Suppressor macrophage treated with lipopolysaccharide for 1 hour (primary cell): Measurements from ENCODE around the gene KLHL29.
A peak's percentile ranks its signal among the peaks of the same experiment; 100 is the strongest.
"Not testable (repeated sequence)": the region's sequence is repeated elsewhere in the genome, so short reads cannot be mapped to it uniquely, and the experiment has no call there.

Source experiments
- DNase-seq, 3 donors: peaks; one replicate each; pipeline ENCODE4 v3.0.0-alpha.2; 2020 to 2022

KLHL29 gene

DNA sequence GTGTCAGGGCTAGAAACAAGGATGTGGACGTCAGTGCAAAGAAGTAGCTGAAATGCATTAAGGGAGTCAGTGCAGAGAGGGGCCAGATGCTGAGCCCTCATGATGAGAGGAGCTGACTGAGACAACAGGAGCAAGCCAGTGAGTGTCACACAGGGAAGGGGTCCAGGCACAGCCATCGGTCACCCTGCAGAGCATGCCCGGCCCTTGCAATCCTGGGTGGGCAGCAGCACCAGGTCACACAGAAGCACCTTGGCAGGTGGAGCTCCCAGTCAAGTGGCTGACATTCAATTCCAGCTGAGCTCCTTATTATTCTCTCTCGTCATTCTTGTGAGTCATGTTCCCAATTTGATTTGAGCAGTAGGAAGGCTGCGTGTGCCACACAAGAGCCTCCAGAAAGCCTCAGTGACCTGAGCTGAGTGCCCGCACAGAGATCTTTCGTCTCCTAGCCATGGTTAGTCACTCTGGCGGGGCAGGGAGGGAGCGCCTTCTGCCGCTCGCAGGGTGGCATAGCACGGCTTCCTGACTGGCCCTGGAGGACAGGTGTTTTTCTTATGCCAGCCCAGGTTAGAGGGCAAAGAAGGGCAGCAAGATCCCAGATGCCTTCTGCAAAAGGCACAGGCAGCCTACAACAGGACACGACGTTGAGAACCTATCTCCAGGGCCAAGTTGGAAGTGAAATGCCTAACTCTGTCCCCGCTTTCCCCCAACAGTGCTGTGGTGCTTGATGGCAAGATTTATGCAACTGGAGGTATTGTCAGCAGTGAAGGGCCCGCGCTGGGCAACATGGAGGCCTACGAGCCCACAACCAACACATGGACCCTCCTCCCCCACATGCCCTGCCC, 321.0 kb downstream of the KLHL29 start:
- DNase-seq = no peak

DNA sequence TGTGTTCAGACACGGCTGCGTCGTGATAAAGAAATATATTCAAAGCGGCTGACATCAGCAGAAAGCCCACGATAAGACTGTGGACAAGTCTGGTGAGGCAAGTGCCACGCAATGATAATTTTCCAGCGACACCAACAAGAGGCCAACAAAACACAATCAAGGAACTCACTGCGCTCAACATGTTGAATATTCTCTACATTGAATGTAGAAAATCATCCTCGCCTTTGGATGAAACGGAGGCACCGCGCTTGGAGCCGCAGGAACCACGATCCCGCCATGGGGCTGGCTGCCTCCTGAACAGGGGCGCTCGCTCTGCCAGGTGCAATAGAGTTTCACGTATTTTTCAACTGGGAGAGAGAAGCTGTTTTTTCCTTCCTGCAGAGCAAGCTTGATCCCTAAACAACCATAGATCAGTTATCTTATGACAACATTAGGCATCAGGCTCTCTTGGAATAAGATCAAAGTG, 321.7 kb downstream of the KLHL29 start:
- no peak for DNase-seq

DNA sequence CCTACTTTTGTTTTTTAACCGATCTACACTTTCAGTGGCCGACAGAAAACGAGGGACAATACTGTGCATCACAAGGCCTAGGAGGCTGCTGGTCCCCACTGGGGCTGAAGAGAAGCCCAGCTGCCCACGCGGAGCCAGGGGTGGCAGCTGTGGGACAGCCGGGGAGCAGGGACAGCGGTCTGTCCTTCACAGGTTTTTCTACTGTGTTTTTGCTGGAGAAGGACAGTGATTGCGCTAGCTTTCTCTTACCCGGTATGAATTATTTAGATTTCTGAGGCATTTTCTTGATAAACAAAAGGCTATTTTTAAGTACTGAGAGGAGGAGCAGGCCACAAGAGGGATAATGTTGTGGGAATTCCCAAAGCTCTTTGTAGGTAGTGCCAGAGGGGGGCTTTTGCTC, 322.1 kb downstream of the KLHL29 start:
- DNase-seq = no peak

DNA sequence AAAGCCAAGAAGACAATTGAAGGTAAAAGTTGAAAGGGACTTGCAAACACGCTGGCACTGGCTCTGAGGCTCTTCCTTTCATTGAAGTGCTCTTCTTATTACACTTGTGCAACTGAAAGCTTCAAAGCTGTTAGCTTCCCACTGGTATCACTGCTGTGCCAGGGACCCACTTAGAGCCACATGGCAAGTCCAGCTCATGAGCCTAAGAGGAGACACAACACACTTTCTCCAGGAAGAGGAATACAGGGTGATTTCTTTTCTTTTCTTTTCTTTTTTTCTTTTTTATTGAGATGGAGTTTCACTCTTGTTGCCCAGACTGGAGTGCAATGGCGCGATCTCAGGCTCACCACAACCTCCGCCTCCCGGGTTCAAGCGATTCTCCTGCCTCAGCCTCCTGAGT, 323.8 kb downstream of the KLHL29 start:
- DNase-seq = no peak

DNA sequence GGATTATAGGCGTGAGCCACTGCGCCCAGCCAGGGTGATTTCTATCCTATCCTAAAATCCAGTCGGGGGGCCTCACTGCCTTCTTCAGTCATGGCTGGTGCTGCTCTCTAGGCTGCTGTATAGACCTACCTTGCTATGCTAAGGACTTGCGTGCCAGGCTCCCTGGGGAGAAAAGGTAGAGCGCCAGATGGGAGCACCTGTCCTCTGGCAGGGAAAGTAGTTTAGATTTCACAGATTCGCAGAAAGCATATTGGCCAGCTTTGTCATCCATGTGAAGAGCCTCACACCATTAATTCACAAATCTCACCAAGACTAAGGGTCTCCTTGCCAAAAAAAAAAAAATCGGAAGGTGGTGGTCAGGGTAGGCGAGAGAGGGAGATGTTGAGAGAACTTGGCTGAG, 324.3 kb downstream of the KLHL29 start:
- DNase-seq = no peak

DNA sequence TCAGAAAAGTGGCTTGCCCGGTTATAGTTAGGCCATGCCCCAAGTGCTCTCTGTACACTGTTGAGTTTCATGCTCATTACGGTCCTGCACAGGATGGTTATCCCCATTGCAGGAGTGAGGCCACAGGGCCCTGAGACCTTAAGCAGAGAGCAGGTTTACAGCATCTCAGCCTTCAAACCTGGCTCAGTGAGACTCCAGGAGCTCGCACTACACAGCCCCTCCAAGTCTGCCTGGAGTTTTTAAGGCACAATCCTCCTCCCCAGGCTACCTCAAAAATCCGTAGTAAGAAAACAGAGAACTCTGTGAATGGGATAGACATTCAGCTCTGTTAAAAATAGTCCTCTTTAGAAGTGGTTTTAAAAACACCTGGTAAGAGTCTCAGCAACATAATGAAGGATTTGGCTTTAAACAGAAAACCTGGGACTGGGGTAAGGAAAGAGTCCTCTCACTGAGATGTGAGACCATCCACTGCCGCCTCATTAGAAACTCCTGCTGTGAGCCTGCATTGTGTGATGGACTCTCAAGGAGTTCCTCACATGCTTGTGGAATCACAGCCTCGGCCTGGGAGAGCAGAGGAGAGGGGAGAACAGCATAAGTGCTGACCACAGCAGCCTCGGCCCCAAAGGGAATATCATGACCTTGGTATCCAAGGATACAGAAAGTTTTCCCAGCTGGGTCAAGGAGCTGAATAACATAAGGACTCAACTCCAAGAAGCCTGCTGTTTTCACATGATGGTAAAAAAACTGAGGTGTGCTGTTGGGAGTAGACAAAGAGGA, 327.2 kb downstream of the KLHL29 start:
- DNase-seq = no peak

DNA sequence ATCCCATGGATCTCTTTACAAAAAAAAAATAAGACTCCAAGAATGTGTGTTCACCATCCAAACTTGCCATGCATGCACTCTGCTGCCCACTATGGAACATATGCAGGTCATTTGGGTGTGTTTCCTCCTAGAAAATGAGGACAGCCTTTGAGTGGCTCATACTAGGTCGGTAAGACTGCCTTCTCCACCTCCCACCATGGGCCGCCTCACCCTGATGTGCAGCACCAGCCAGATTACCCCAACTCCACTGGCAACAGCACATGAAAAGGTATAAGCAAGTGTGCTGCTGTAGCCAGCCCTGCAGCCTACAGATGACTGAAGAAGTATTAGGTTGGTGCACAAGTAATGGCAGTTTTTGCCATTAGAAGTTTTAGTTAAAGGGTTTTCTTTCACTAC, 327.8 kb downstream of the KLHL29 start:
- no peak for DNase-seq

DNA sequence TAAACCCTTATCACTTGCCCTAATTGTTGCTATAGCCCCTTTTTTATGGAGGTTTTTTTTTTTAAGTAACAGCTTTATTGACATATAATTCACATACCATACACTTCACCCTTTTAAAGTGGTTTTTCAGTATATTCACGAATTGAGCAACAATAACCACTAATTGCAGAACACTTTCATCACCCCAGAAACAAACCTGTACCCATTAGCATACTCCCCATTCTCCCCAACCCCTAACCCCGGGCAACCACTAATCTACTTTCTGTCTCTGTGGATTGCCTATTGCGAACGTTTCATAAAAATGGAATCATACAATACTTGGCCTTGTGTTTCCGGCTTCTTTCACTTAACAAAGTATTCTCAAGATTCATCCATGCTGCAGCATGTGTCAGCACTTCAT, 328.4 kb downstream of the KLHL29 start:
- DNase-seq = no peak

DNA sequence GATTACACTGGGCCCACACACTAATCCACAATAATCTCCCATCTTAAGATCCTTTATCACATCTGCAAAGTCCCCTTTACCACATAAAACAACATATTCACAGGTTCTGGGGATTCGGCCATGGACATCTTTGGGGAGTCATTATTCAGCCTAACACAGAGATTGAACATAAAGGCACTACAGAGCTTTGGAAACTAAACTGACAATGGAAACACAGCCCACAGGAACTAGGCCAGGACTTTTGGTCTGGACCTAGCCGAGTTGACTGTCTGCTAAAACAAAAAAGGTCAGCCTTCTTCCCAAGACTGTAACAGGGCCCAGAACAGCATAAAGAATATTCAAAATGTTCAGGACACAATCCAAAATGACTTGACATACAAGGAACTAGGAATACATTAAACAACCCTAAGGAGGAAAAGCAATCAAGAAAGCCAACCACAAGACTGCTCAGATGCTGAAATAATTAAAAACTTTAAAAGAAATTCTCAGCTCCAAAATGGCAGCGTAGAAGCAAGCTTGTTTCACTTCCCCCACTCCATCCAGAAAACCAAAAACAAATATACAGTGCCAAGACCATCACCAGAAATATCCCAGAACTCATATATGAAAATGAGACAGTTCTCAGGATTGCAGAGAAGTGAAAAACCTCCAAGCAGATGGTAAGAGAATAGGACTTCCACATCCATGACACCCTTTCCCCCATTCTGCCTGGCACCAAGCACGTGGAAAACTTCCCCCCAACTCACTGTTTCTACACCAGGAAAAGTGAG, 334.1 kb downstream of the KLHL29 start:
- no peak for DNase-seq

DNA sequence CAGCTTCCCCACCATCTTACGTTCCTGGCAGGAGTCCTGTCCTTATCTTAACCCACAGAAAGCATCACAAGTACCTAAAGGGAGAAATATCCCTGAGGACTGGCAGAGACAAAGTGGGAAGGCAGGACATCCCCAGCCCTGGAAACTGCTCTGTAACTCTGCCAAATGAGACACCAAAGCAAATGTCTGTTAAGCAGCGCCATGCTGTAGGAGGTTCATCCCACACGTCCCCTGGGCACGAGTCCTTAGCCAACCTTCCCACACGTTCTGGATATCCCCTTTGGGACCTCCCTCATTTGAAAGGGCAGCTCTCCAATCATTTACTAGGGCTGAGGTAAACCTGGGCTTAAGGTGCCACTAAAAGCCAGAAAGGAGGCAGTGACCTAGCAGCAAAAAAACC, 334.7 kb downstream of the KLHL29 start:
- peak in 2 of 3 donors; percentile 13 to 31 for DNase-seq

DNA sequence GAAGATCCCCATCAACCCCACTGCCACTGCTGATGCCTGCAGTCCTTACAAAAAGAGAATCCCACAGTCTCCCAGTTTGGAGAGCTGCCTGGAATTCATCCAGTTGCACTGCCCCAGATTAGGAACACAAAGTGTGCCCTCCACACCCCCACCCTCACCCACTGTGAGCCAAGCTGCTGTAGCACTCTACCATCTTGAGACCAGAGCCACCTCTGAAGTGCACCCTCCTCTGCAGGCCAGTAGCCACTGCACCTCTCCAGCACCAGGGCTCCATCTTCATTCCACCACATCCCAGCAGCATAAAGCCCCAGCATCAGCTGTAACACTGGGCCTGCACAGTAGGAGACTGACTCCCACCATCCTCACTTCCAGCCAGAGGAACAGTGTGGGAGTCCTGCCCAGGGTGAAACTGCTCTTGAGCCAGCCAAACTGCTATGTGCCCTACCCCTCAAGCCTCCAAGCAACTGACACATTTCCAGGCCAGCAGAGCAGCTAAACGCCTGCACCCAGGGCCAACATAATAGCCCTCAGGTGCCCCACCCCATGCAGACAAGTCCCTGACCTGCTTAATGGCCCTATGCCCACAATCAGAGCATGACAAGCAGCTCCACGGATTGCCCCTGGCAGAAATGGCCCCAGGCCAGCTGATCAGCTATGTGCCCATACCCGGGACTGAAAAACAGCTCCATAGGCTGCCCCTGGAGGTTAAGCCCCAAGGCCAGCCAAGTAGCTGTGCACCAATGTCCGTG, 335.9 kb downstream of the KLHL29 start:
- DNase-seq = no peak

DNA sequence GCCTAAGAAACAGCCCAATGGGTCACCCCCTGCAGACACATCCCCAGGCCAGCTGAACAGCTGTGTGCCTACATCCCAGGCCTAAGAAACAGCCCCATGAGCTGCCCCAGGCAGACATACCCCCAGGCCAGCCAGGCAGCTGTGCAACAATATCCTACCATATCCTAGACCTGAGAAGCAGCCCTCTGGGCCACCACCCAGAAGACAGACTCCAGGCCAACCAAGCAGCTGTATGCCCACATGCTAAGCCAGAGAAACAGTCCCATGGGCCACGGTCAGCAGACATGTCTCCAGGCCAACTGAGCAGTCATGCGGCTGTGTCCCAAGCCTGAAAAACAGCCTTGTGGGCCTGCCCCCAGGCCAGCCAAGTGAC, 336.5 kb downstream of the KLHL29 start:
- no peak for DNase-seq

DNA sequence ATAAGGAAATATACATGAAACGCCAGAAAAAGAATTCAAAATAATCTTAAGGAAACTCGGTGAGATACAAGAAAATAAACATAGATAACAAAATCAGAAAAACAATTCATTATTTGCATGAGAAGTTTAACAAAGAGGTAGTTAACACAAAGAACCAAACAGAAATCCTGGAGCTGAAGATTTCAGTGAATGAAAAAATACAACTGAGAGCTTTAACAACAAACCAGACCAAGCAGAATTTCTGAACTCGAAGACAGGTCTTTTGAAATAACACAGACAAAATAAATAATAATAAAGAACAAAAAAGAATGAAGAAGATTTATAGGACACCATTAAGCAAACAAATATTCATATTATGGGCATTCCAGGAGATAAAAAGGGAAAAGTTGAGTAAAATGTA, 337.3 kb downstream of the KLHL29 start:
- no peak for DNase-seq

DNA sequence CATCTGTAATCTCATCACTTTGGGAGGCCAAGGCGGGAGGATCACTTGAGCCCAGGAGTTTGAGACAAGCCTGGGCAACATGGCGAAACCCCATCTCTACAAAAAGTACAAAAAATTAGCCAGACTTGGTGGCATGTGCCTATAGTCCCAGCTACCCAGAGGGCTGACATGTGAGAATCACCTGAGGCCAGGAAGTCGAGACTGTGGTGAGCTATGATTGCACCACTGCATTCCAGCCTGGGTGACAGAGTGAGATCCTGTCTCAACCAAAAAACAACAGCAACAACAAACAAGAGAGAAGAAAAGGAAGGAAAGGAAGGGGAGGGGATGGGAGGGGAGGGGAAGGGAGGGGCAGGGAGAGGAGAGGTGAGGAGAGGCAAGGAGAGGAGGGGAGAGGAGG, 338.1 kb downstream of the KLHL29 start:
- DNase-seq = not testable (repeated sequence)

DNA sequence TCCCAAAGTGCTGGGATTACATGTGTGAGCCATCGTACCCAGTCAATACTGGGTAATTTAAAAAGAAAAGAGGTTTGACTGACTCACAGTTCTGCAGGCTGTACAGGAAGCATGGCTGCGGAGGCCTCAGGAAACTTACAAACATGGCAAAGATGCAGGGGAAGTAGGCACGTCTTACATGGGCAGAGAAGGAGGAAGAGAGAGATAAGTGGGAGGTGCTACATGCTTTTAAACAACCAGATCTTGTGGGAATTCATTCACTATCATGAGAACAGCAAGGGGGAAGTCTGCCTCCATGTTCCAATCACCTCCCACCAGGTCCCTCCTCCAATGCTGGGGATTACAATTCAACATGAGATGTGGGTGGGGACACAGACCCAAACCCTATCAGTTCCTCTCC, 349.4 kb downstream of the KLHL29 start:
- peak; percentile 33 to 56 (median 41) for DNase-seq

DNA sequence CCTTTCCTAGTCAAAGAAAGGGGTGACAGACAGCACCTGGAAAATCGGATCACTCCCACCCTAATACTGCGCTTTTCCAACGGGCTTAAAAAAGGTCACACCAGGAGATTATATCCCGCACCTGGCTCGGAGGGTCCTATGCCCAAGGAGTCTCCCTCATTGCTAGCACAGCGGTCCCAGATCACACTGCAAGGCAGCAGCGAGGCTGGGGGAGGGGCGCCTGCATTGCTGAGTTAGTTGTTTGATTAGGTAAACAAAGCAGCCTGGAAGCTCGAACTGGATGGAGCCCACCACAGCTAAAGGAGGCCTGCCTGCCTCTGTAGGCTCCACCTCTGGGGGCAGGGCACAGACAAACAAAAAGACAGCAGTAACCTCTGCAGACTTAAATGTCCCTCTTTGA, 351.8 kb downstream of the KLHL29 start:
- DNase-seq = not testable (repeated sequence)

DNA sequence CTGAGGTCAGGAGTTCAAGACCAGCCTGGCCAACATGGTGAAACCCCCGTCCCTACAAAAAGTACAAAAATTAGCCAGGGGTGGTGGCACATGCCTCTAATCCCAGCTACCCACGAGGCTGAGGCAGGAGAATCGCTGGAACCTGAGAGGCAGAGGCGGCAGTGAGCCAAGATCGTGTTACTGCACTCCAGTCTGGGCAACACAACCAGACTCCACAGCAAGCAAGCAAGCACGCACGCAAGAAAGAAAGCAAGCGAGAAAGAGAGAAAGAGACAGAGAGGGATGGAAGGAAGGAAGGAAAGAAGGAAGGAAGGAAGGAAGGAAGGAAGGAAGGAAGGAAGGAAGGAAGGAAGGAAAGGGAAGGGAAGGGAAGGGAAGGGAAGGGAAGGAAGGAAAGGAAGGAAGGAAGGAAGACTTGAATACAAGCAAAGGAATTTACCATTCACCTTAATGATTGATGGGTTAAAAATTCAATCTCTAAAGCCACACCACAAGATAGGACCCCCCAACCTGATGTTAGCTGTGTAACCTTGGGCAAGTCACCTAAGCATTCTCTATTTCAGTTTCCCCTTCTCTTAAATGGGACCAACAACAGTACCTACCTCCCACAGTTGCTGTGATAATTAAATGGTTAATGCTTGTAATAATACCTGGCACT, 360.2 kb downstream of the KLHL29 start:
- DNase-seq = no peak

DNA sequence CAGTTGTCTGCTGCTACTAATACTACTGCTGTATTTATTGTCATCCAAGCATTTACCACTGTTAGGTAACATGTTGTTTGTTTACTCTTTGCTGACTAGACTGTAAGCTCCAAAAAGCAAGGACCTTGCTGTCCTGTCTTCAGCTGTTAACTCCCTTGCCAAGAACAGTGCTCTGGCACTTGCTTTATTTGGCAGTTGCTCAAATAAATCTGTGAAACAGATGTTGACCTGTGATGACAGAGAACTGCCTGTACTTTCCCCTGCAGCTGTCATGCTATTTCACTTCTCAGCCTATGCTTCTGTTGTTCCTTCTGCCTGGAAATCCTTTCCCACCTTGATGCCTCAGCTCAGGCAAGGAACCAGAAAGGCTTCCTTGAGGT, 360.7 kb downstream of the KLHL29 start:
- DNase-seq = no peak

DNA sequence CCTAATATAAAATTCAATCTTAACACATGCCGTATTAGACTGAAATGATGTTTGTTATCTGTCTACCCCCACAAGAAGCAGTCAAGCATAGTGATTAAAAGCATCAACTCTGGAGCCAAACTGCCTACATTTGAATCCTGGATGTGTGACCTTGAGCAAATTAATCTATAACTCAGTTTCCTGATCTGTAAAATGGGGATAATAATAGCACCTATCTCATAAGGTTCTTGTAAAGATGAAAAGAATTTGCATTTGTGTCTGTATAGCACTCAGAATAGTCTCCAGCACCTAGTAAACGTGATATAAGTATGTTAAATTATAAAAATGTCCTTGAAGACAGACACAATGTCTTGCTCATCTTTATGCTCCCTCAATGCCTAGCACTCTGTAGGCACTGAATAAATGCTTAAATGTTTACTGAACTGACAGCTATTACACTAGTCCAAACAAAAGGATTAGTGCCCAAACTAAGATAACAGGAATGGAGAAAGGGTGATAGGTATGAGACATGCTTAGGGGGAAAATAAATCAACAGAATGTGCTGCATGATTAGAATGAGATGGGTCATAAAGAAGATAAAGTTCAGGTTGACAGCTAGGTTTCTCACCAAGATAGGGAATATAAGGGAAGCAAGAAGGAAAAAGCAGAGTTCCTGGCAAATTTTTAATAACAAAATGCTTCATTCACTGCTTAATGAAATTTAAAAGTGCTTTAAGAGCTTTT, 361.3 kb downstream of the KLHL29 start:
- no peak for DNase-seq

DNA sequence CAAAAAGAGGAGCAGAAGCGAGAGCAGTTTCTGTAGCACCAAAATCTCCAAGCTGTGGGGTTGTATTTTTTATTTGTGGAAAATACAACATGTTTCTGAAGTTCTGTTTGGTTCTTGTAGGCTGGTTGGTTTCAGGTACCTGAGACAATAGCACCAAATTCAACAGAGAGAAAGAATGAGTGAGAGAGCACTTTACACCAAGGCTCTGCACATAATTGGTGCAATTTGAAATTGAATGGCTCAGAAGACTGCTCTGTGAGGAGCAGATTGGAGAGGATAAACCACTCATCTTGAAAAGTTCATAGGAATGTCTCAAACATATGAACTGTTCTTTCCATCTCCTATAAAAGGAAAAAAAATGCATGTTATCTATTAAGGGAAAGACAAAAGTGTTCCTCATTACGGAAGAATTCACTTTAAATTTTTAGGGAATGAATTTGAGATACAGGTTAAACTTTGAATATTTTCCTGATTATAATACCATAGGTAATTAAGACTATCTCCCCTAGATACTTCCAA, 366.8 kb downstream of the KLHL29 start:
- no peak for DNase-seq

DNA sequence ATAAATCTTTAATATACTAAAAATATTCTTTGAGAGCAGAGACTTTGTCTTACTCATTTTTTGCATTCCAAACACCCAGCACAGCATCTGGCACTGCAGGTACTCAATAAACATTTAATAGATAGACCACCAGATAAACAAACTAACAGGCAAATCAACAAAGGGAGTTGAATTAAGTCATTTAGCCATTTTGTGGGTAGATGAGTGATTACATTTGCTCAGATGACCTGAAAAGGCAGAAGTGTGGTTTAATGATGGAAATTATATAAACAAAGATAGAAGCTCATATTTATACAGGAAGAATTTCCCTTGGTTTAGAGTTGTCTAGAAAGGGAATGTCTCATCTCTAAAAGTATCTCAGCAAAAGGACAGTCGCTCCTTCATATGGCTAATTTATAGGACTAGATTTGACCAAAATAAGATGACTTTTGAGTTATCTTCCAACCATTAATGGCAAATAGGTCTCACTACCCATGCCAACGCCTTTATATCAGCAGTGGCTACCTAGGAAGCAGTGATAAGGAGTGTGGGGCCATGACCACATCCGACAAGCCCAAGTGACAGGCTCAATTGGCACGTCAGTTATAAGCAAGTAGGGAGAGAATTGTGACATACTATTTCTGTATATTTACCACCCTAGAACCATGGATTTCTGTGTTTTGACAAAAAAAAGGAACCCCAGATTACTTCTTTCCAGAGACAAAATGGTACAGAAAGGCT, 368.5 kb downstream of the KLHL29 start:
- DNase-seq = no peak
